Stimulated activated CD8-positive, alpha-beta memory T cell treated with anti-CD3 and anti-CD28 coated beads, Interleukin-7, amount 100 ng/mL, for 4 hours (primary cell): Measurements from ENCODE around the gene FBXW7.
"Not testable (repeated sequence)": the region's sequence is repeated elsewhere in the genome, so short reads cannot be mapped to it uniquely, and the experiment has no call there.

Source experiments
- DNase-seq, 2 donors: peaks; one replicate each; pipeline ENCODE4 v3.0.0-alpha.2; 2020; ENCODE audit warnings: low read depth in 2 of 2

The FBXW7 gene, protein sequence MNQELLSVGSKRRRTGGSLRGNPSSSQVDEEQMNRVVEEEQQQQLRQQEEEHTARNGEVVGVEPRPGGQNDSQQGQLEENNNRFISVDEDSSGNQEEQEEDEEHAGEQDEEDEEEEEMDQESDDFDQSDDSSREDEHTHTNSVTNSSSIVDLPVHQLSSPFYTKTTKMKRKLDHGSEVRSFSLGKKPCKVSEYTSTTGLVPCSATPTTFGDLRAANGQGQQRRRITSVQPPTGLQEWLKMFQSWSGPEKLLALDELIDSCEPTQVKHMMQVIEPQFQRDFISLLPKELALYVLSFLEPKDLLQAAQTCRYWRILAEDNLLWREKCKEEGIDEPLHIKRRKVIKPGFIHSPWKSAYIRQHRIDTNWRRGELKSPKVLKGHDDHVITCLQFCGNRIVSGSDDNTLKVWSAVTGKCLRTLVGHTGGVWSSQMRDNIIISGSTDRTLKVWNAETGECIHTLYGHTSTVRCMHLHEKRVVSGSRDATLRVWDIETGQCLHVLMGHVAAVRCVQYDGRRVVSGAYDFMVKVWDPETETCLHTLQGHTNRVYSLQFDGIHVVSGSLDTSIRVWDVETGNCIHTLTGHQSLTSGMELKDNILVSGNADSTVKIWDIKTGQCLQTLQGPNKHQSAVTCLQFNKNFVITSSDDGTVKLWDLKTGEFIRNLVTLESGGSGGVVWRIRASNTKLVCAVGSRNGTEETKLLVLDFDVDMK

DNA sequence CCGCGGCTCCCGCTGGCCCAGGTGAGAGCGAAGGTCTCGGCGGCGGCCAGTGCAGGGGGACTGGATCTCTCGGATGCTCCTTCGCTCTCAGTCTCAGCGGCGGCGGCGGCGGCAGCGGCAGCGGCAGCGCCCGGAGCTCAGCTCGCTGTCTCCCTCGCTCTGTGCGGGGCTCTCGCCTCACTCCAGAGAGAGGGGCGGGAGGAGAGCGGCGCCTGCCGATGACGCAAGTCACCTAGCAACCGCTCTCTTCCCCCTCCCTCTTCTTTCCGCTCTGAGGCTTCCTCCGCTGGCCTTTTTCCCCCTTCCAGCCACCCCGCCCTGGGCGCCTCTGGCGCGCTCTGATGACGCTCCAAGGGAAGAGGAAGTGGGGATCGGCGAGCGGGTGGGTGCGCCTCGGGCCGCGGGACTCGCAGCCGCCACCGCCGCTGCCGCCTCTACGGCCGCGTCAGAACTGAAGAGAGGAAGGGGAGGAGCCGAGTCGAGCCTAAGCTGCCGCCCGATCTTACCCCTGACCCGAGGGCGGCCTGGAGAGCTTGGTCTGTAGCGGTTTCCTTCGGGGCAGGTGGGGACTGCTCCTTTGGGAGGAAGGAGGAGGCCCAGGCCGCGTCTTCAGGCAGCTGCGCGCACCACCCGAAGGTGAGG lies at the start of gene FBXW7:
Gene FBXW7, minus strand, starts transcription at position 190 of the 642 bp plus-strand sequence. CDS start 124,289 bp downstream, outside the sequence.
- peak; percentile 99 for DNase-seq

DNA sequence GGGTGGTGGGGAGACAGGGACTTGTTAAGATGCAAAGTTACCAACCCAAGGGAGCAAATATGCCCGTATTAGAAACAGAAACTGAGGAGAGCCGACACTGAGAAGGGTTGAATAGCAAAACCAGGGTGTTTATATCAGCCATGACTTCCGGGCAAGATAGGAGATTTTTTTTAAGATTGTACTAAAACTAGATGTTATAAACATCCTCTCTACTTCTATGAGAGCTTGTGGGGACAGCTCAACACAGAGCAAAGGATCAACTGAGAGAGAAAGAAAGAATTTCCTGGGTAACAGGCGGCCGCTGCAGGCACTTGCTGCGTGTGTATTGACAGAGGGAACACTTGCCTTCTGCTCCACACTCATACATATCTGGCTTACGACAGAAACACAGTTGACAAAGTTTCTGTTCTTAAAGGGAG lies 49.1 kb upstream of the FBXW7 start:
- DNase-seq: no peak

DNA sequence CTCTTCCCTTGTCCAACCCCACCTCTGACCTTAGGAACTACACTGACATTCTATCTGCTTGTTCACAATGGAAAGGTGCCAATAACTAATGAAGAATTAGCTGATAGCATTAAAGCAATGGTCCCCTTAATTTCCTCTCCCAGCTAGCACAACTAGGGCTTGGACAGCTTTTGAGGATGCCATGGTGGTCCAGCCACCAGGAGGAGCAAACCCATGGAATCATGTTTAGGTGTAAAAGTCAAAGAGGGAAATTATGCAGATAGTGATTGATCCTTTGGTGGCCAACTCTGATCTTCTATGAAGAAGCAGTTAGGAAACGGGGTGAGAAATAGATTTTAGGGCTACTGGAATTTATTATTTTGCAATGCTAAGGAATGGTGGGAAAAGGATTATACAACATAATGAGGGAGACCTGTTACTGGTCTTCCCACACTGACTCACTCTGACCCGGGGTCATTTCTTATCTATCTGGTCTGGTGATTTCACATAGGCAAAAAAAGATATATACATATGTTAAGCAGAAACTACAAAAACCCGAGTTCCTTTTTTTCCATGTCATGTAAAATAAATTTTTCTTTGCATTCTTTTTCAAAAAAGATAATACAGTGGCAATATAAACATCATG lies 45.8 kb upstream of the FBXW7 start:
- no peak for DNase-seq

DNA sequence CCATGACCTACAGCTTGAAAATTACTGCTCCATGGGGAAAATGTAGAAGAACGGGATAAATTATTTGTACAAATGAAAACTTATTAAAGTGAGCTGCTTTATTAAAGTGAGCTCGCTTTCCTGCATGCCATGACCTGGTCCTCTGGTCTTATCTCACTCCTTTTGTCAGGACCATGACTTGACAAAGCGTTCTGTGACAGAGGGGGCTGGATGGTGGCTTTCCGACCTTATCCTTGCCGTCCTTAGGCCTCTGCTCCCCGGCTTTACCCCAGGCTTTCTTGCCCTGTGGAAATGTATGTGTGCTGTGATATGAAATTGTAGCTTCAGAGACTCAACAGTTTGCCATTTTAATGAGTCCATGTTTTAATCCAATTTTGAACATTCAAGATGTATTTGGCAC lies 44.0 kb upstream of the FBXW7 start:
- DNase-seq: no peak

DNA sequence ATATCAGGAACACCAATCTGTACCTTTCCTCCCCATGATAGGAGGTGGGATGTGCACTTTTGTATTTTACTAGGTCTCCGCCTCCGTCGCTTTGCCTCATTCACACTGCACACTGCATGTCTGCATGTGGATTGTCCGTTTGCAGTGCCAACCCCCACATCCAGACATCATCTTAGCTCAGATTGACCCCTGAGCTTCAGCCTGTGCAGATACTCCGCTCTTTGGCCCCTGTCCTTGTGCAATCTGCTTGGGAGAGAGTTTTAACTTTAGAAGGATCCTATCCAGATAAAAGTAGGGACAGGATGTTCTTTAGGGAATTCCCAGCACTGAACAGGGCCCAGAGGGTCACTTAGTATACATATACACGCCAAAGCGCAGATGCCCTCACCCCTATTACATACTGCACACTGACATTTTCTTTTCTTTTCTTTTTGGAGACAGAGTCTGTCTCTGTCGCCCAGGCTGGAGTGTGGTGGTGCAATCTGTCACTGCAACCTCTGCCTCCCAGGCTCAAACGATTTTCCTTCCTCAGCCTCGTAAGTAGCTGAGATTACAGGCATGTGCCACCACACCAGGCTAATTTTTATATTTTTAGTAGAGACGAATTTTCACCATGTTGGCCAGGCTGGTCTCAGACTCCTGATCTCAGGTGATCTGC lies 43.3 kb upstream of the FBXW7 start:
- DNase-seq: no peak

DNA sequence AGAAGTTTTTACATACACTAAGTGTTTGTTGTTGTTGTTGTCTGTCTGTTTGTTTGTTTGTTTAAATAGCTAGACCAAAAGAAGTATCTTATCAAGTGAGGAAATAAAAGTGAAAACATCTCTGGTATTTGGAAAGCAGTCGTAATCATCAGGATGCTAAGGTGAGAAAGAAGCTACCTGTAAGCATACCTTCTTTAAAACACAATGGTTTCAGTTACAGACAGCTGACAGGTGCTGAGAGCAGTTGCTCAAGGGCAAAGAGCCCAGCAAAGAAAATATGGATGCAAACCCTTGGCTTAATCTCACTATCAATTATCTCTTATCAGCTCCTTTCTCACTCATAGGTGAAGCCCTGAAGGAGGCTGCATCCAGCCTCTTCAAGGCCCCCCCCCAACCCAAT lies 42.8 kb upstream of the FBXW7 start:
- DNase-seq: no peak

DNA sequence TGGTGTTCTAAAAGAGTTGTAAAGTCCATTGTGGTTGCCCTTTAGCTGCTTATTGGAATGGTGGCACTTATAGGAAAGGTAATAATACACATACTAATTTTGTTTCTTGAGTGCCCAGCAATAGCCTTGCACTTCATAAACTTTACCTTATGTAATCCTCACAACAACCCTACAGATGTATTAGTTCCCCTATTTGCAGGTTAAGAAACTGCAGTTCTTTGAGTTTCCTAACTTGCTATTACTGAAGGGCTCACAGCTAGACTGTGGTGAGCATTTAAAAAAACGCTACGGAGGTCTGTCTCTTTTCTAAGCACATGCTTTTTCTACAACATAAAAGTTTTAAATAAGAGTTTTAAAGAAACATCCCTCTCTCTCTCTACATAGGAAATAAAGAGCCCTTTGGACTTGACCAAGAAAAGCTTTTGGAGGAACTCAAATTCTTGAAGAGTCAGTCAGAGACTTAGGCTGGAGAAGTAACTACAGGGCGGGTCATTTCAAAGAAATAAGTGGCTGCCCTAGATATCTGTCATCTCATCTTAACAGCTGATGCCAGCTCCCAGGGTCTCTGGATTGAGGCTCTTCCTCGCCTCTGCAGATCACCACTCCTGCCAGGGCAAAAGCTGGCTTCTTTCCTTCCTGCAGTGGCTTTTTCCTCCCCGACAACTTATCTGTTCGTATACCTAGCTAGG lies 42.0 kb upstream of the FBXW7 start:
- DNase-seq: no peak

DNA sequence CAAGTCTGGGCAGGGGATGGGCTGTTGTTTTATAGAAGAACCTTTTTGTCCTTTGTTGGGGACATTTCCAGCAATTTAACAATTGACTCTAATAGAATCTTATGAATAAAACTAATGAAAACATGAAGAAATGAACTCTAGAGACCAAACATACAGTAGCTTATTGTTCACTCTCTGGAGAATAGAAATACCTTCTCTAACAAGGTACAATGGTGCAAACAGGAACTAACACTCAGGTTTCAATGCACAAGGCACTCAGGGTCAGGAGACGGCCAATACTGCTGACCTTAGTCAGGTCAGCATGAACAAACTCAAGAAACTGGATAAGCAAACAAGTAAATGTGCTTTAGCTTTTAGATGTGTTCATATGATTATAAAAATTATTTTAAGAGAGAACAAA lies 39.6 kb upstream of the FBXW7 start:
- DNase-seq: no peak

DNA sequence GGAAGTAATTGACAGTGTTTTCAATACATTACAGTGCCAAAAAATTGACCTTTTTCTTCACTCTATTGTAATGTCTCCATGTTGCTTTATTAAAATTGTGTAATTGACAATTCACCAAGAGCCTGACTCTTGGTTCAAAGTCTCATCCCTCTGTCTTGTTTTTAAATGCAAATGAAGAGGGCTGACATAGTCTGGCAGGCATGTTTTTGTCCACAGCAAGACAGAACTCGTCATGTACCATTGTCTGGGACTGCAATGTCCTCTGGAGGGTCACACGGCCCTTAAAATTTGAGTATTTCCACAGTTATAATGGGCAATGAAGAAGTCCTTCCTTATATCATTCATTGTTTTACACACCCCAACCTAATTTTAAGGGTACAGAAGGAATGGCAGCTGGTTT lies 38.0 kb upstream of the FBXW7 start:
- DNase-seq: no peak

DNA sequence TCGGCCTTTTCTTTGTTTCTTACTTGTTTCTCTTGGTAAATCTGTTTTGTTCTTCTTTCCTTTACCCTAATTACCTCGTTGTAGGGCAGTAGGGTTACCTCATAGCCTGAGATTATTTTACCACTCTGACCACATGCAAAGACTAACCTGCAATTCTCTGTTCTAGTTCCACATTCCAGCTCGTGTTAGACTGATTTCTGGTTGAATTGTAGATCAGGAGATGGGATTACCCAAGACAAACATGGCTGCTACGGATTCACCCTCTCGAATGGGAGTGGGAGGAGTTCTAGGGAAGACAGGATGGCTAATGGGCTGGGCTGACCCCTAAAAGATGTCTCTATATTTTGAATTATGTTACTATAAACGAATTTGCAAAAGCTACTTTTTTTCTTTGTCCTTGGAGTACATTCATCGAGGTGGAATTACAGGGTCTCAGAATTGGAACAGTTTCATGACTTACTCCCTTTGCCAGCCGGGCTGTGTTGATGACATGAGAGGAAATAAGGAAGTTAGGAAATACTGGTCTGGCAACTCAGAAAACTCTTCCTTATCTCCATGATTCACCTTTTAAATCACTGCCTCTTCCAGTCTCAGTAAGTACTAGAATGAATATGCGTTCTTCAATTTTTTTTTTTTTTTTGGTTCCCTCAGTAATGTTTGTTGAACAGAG lies 36.7 kb upstream of the FBXW7 start:
- no peak for DNase-seq

DNA sequence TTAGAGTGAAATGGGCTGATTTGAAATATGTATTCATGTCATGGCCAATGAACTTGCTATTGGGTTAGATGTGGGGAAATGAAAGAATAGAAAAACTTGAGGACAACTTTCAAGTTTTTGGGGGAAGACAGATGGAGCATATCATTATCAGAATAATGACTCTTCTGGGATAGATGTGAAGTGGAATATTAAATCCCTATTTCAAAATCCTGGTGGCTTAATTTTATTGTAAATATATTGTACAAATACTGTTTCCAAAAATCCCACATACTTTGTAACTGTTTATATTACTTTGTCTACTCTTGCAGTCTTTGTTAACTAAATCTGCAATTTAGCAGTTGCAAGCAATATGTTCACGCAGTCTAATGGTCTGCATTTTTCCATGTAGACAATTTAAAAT lies 35.9 kb upstream of the FBXW7 start:
- DNase-seq: no peak

DNA sequence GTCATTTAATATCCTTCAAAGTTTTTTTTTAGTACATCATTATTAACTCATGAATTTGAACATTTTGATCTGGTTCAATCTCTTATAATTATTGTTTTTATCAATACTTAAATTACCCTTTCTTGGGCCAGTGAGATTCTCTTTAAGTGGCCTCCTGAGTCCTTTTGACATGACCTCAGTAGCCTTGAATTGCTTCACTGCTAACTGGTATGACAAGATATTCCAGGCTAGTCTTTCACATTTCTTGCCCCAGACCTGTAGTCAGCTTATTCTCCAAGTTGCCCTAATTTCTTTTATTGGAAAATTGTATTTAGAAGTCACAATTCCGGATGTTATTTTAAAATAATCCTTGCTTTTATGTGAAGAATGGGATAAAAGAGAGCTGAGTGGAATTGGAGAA lies 35.4 kb upstream of the FBXW7 start:
- DNase-seq: no peak

DNA sequence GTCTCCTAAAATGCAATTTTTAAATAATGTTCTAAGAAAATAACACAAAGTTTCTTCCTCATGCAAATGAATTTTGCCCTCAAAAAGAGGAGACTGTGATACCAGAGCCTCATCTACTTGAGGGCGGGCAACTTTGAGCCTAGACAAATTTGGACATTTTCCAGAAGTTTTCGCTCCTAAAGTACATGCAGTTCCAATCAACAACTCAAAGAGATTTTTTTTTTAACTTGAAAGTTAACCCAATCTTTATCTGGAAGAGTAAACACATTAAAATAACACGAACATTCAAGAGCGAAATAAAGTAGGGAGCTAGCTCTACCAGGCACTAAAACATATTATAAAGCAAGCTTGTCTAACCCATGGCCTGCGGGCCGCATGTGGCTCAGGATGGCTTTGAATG lies 29.4 kb upstream of the FBXW7 start:
- no peak for DNase-seq

DNA sequence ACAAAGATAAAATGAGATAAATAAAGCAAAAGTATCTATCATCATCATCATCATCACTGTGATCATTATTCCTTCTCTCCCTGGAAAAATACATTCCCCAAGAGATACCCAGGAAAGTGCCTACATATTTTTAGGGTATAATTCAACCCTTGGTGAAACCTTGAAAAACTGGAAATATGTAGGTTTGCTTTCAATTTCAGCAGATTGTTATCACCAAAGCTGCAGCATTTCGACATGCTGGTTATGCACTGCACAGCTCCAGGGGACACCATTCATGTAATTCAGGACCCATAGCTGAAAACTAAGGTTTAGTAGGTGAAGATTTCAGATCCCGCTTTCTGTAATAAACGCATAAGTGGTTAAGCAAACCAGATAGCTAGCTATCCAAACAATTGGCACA lies 28.4 kb upstream of the FBXW7 start:
- no peak for DNase-seq

DNA sequence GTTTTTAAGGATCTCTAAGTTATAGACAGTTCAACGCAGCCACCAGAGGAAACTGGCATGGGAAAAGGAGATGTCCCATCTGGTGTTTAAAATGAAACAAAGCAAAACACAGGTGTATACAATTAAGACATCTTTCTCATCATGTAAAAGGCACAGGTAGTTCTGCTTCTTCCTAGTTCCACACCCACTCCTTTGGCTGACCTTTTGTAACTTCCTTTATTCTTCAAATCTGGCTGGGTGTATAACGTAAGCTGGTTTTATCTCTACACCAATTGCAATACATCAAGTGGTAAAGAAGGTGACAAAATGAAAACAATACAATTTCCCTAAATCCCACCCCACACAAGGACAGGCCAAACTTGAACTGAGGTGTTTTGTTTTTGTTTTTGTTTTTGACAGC lies 27.3 kb upstream of the FBXW7 start:
- no peak for DNase-seq

DNA sequence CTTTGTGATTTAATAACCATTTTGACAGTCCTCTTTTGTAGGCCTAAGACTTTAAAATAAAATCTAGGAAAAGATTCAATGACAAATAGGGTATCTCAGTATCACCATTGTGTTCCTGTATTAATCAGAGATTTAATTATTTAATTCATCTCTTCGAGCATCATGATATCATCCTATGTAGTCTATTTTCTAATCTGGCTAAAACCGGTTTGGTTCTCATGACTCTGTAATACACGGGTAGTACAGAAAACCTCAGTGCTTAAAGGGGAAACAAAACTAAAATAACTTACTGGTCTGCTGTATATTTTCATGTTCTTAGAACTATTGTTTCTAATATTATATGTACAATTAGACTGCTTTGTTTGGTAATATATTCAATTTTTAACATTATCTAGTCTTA lies 23.7 kb upstream of the FBXW7 start:
- no peak for DNase-seq

DNA sequence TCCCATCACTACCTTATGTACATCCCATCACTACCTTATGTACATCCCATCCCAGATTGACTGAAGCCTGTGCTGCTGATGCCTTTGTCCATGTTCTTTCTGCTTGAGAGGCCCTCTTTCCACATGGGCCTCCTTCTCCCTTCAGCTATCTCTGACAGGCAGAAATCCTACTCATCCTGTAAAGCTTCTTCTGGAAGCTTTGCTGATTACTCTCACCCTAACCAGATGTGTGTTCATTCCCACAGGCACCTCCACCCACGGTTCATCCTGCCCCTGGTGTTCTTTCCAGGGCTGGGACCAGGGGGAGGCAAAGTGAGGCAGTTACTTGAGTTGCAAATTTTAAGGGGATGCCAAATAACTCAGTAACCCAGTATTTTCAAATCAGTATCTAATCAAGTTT lies 22.5 kb upstream of the FBXW7 start:
- no peak for DNase-seq

DNA sequence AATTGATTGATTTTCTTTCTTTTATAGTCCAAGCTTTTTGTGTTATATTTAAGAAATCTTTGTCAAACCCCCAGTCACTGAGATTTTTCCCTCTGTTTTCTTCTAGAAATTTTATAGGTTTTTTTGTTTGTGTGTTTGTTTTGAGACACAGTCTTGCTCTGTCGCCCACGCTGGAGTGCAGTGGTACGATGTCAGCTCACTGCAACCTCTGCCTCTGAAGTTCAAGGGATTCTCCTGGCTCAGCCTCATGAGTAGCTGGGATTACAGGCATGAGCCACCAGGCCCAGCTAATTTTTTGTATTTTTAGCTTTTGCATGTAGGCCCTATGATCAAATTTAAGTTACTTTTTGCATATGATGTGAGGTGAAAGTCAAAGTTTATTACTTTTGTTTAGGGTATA lies 20.9 kb upstream of the FBXW7 start:
- no peak for DNase-seq

DNA sequence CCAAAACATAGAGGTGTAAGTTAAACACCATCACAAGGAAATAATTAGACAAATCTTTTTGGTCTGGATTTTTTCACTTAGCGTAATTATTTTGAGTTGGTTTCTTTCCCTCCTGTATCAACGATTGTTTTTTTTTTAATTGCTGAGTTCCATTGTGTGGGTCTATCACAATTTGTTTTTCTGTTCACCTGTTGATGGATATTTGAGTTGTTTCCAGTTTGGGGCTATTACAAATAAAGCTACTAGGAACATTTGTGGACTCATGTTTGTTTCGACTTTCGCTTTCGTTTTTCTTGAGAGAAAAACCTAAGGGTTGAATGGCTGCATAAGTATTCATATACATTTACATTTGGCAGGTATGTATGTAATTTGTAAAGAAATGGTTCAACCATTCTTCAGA lies 20.4 kb upstream of the FBXW7 start:
- no peak for DNase-seq

DNA sequence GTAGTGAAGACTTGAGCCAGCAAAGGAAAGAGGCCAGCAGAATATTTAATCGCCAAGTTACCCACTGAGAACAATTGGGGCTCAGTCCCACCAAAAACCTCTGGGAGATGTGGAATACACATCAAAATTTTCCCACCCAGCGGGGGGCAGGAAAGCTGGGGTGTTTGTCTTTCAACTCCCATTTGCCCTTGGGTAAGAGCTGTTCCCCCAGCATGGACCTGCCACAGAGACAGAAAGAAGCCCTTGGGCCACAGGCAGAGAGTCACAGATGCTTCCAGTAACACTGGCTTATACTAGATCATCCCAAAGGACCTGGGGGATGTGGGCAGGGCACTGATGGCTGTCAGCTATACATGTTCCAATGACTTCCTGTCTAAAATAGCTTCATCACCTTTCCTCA lies 18.9 kb upstream of the FBXW7 start:
- DNase-seq: no peak

DNA sequence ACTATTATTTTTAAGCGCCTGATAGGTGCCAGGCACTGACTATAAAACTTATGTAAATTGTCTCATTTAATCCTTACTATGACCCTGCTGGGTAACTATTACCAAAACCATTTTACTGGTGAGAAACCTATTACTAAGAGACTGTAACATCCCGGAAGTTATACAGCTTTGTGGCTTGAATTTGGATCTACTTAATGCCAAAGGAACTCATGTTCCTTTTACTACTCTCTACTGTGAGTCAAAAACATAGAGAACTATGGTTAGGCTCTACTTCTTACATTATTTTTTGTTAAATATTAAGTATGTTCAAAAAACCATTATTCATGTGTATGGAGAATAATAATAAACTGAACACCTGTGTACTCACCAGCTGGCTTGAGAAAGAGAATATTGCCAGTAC lies 14.8 kb upstream of the FBXW7 start:
- not testable (repeated sequence) for DNase-seq
